Keratinocyte (primary cell): ENCODE measurements around the gene POLR2A. TPM values are rescaled to one million over a fixed set of nuclear protein-coding genes. Genes with fewer than 3 reads are reported as not detected.

Experiments
- DNase-seq: peaks from one replicate; pipeline ENCODE4 v3.0.0-alpha.2; 2011; ENCODE audit warnings: low read depth, missing footprints, low spot score
- FAIRE-seq: peaks from 2 replicates; lab custom pipeline; 2011; peaks lifted over from hg19 to GRCh38; lab: Jason Lieb, UNC
- H2AFZ ChIP-seq: 2 replicates; pipeline ENCODE4 v1.6.0; 2012; ENCODE audit warnings: low read length, control low read depth, inconsistent platforms; ENCODE audit not compliant: control insufficient read depth
- H3K27ac ChIP-seq: 2 replicates; pipeline ENCODE4 v1.5.1; 2011; ENCODE audit warnings: low read length; ENCODE audit not compliant: control insufficient read depth, insufficient read depth
- H3K27me3 ChIP-seq: 3 replicates; pipeline ENCODE4 v1.6.0; 2011; ENCODE audit warnings: low read length; ENCODE audit not compliant: control insufficient read depth, insufficient read depth; ENCODE audit errors: extremely low read depth
- H3K36me3 ChIP-seq, 2 experiments: 2 replicates in 1 of 2; 3 replicates in 1 of 2; pipeline ENCODE4 v1.5.1; 2011; ENCODE audit warnings: low read length in 2 of 2, mild to moderate bottlenecking in 1 of 2; ENCODE audit not compliant: control insufficient read depth in 2 of 2, insufficient read depth in 2 of 2; ENCODE audit errors: extremely low read depth in 1 of 2
- H3K4me1 ChIP-seq: 3 replicates; pipeline ENCODE4 v1.5.1; 2011; ENCODE audit warnings: low read length; ENCODE audit not compliant: control insufficient read depth, insufficient read depth; ENCODE audit errors: extremely low read depth
- H3K4me2 ChIP-seq: 3 replicates; pipeline ENCODE4 v1.6.0; 2011; ENCODE audit warnings: low read depth, low read length; ENCODE audit not compliant: control insufficient read depth, insufficient read depth; ENCODE audit errors: extremely low read depth
- H3K4me3 ChIP-seq, 3 experiments: fragments of 200-600 bp in 1 of 3; sonication (generic) in 1 of 3; 2 replicates in 2 of 3; 3 replicates in 1 of 3; pipeline ENCODE4 v1.5.1; 2011 to 2016; ENCODE audit warnings: low read length in 3 of 3, mild to moderate bottlenecking in 3 of 3, control low read depth in 2 of 3, inconsistent platforms in 1 of 3, low read depth in 1 of 3, mixed read lengths in 1 of 3, mixed run types in 1 of 3, moderate library complexity in 1 of 3; ENCODE audit not compliant: control insufficient read depth in 2 of 3, insufficient read depth in 2 of 3; ENCODE audit errors: extremely low read depth in 1 of 3
- H3K79me2 ChIP-seq: 2 replicates; pipeline ENCODE4 v1.6.0; 2012; ENCODE audit warnings: low read length; ENCODE audit not compliant: control insufficient read depth, insufficient read depth
- H3K9ac ChIP-seq: 3 replicates; pipeline ENCODE4 v1.6.0; 2011; ENCODE audit warnings: low read length; ENCODE audit not compliant: control insufficient read depth, insufficient read depth; ENCODE audit errors: extremely low read depth
- H3K9me1 ChIP-seq: 3 replicates; pipeline ENCODE4 v1.6.0; 2011; ENCODE audit warnings: low read length; ENCODE audit not compliant: control insufficient read depth, insufficient read depth; ENCODE audit errors: extremely low read depth
- H3K9me3 ChIP-seq: 2 replicates; pipeline ENCODE4 v1.5.1; 2012; ENCODE audit warnings: low read depth, low read length; ENCODE audit not compliant: control insufficient read depth
- H4K20me1 ChIP-seq: 3 replicates; pipeline ENCODE4 v1.6.0; 2011; ENCODE audit warnings: low read length; ENCODE audit not compliant: control insufficient read depth, insufficient read depth; ENCODE audit errors: extremely low read depth
- EZH2 ChIP-seq: IDR thresholded peaks from one replicate; pipeline ENCODE4 v1.6.1; 2012; ENCODE audit warnings: inconsistent platforms, mild to moderate bottlenecking, low read length, moderate library complexity
- dilution Hi-C: fragments of 300-500 bp; cut with MboI; formaldehyde crosslinking; loops from one replicate; pipeline ENCODE4 v1.7.0; 2020; ENCODE audit warnings: low sequenced_read_pairs; ENCODE audit not compliant: extremely low pct_ligation_motif_present
- polyA plus RNA-seq, 5 experiments: library from polyadenylated mRNA; depleted of rRNA in 3 of 5; stranded (reverse) in 3 of 5; stranded (forward) in 1 of 5; unstranded in 1 of 5; fragments of >200 nt; gene quantifications; 1 replicate in 1 of 5; 2 replicates in 3 of 5; 3 replicates in 1 of 5; pipeline versions ENCODE4 v1.2.1 to v1.2.3, GENCODE V29; 2011 to 2012; ENCODE audit warnings: missing spikeins in 2 of 5, low read depth in 1 of 5, low replicate concordance in 1 of 5
- TF ChIP-seq, protein P1 (sequence below), 3 experiments: IDR thresholded peaks in 1 of 3; conservative IDR thresholded peaks in 1 of 3; optimal IDR thresholded peaks in 1 of 3; 2 replicates in 2 of 3; 3 replicates in 1 of 3; pipeline versions ENCODE3 to v1.5.1; 2011; ENCODE audit warnings: low read length in 3 of 3, mild to moderate bottlenecking in 3 of 3, moderate library complexity in 2 of 3, control low read depth in 1 of 3, inconsistent platforms in 1 of 3; ENCODE audit not compliant: insufficient read depth in 2 of 3; ENCODE audit errors: extremely low read depth in 1 of 3

POLR2A gene
- polyA plus RNA-seq, 1 donor (not counting 4 experiments of a cell fraction or from before 2014, with no cell fraction given) = 17.5 TPM

DNA sequence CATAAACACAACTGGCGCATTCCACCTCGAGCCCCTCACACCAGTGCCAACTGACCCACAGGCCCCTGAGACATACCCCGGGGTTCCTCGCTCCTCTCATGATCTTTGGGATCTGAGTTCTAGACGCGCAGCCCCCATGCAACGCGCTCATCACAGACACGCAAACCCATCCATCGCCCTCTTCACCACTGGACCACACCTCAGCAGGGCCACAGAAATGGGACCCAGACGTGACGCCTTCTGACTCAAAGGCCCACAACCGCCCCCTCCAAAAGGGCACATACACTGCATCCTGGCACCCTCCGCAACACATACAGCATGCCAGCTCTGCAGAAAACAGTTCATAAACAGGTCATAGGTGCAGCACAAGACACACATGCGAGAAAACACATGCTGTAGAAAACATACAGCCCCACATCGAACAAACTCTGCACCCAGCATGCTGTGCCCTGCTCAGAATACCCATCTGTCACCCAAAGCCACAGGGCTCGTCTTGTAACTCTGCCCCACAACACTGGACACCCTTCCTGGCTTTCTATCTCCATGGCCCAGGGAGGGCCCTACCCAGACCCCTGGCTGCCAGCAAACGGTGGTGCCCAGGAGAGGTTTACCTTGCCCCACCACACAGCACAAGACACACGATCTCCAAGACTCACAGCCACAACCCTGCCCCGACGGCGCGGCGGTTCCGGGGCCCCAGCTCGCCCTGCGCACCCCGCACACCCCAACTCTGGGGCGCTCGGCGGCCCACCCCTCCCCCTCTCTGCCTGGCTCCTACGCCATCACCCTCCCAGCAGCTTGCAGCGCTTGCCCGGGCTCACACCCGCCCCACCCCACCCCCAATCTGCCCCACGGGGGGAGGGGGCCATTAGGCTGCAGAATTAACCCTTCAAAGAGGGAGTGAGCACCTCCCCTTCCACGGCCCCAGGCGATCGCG, 5.6 kb upstream of the POLR2A start:
- Histone ChIP-seq H3K79me2 (peaks cover 56% of the 10 kb centered on the region), H3K36me3 (no peaks in the 10 kb centered on the region)

DNA sequence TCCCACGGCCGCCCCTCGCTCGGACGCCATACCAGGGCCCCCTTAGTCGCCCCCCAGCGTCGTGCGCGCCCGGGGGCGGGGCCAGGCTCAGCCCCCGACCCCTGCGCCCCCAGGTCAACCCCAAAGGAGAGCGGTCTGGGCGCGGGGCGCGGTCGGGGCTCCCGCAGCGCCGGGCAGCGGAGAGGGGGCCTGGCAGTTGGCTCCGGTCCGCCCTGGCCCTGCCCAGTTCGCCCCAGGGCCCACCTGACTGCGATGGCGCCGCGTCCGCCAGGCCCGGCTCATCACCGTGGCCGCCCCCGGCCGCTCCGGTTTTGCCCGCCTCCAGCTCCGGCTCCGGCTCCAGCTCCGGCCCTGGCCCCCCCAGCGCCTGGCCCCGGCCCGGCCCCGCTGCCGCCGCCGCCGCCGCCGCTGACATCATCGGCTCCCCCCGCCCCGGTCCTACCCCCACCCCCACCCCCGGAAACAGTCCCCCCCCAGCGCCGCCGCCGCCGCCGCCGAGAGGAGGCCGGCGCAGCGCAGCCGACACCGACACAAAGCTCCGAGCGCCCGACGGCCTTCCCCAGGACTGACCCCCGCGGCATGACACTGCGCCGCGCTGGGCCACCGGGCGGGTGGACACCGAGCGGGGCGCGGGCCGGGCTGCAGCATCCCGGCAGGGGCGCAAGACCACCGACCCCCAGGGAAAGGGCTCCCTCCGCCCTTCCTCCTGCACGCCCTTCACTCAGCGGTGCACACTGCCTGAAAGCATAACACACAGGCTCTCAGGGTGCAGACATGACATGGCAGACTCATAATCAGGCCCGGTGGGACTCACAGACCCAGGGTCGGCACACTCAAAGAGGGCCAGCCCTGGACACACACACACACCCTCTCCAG, 4.7 kb upstream of the POLR2A start, which contains the start of gene ZBTB4:
TSS of gene ZBTB4 (minus strand) at position 419 of the 876 bp plus-strand sequence. CDS start 12,830 bp downstream, outside the sequence.
- peaks cover 46% of the 10 kb centered on the region for H3K79me2 ChIP-seq
- H4K20me1 ChIP-seq = peaks cover 10% of the 10 kb centered on the region
- H3K27ac ChIP-seq = peak within 1 kb of the TSS; percentile 95
- TF ChIP-seq, protein P1, sequence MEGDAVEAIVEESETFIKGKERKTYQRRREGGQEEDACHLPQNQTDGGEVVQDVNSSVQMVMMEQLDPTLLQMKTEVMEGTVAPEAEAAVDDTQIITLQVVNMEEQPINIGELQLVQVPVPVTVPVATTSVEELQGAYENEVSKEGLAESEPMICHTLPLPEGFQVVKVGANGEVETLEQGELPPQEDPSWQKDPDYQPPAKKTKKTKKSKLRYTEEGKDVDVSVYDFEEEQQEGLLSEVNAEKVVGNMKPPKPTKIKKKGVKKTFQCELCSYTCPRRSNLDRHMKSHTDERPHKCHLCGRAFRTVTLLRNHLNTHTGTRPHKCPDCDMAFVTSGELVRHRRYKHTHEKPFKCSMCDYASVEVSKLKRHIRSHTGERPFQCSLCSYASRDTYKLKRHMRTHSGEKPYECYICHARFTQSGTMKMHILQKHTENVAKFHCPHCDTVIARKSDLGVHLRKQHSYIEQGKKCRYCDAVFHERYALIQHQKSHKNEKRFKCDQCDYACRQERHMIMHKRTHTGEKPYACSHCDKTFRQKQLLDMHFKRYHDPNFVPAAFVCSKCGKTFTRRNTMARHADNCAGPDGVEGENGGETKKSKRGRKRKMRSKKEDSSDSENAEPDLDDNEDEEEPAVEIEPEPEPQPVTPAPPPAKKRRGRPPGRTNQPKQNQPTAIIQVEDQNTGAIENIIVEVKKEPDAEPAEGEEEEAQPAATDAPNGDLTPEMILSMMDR (optimal IDR thresholded peaks at IDR 0.05 in 1 of 3, IDR thresholded peaks at IDR 0.05 in 1 of 3, conservative IDR thresholded peaks at IDR 0.05 in 1 of 3; ENCODE audit: extremely low read depth in 1 of 3, insufficient read depth in 2 of 3, low read length in 3 of 3) = no peak
- no peak for TF ChIP-seq EZH2
- H3K4me3 ChIP-seq = peak within 1 kb of the TSS; percentile 67 to 82 (median 77)
- peaks cover 6% of the 10 kb centered on the region for H3K9me1 ChIP-seq
- dilution Hi-C loops = no loop called here
- no peak for FAIRE-seq
- DNase-seq = no peak
- H3K9ac ChIP-seq = peak within 1 kb of the TSS; percentile 75
- no peaks in the 10 kb centered on the region for H3K27me3 ChIP-seq
- peak within 1 kb of the TSS; percentile 99 for H3K4me2 ChIP-seq
- no peaks in the 10 kb centered on the region for H3K36me3 ChIP-seq
- H3K9me3 ChIP-seq = no peaks in the 10 kb centered on the region
- peaks cover 46% of the 10 kb centered on the region for H3K4me1 ChIP-seq
- peak within 1 kb of the TSS; percentile 72 for H2AFZ ChIP-seq

More for the DNA sequence above, 5.6 kb upstream of the POLR2A start:
- H3K9me3 ChIP-seq = no peaks in the 10 kb centered on the region
- H2AFZ ChIP-seq = no peak overlapping the region
- peaks cover 10% of the 10 kb centered on the region for H4K20me1 ChIP-seq
- H3K27ac ChIP-seq = peak overlapping the region; percentile 95
- no peak for DNase-seq
- peak; percentile 36 for FAIRE-seq
- peak overlapping the region; percentile 99 for H3K4me2 ChIP-seq
- H3K4me3 ChIP-seq = peak overlapping the region; percentile 67 to 82 (median 77)
- peak overlapping the region; percentile 75 for H3K9ac ChIP-seq
- no peaks in the 10 kb centered on the region for H3K27me3 ChIP-seq
- TF ChIP-seq EZH2 = no peak
- TF ChIP-seq, protein P1 (optimal IDR thresholded peaks at IDR 0.05 in 1 of 3, IDR thresholded peaks at IDR 0.05 in 1 of 3, conservative IDR thresholded peaks at IDR 0.05 in 1 of 3; ENCODE audit: extremely low read depth in 1 of 3, insufficient read depth in 2 of 3, low read length in 3 of 3) = no peak
- H3K4me1 ChIP-seq = peaks cover 46% of the 10 kb centered on the region
- H3K9me1 ChIP-seq = peaks cover 6% of the 10 kb centered on the region
- dilution Hi-C loops = no loop called here
